HAP-1 (cell line): ENCODE data around the gene HSD11B1L.

ENCODE experiments used
- DNase-seq, 2 experiments: peaks; one replicate each; pipeline ENCODE4 v3.0.0-alpha.2; 2016 to 2020; ENCODE audit warnings: low spot score in 2 of 2
- H3K27me3 ChIP-seq: fragments of 250-450 bp; sonication (Bioruptor Pico); 2 replicates; pipeline ENCODE4 v1.5.1; 2020; ENCODE audit warnings: low read depth, mild to moderate bottlenecking, moderate library complexity
- H3K36me3 ChIP-seq: fragments of 250-450 bp; sonication (Bioruptor Pico); replicated peaks from 2 replicates; pipeline ENCODE4 v1.5.1; 2020; ENCODE audit warnings: mild to moderate bottlenecking
- H3K4me1 ChIP-seq: fragments of 250-450 bp; sonication (Bioruptor Pico); 2 replicates; pipeline ENCODE4 v1.5.1; 2020; ENCODE audit warnings: mild to moderate bottlenecking
- H3K4me3 ChIP-seq: fragments of 250-450 bp; sonication (Bioruptor Pico); 2 replicates; pipeline ENCODE4 v1.5.1; 2020; ENCODE audit warnings: mild to moderate bottlenecking, moderate library complexity
- H3K9me3 ChIP-seq: fragments of 250-450 bp; sonication (Bioruptor Pico); 2 replicates; pipeline ENCODE4 v1.5.1; 2020; ENCODE audit warnings: mild to moderate bottlenecking, moderate library complexity
- in situ Hi-C: fragments of 300-500 bp; cut with MboI; formaldehyde crosslinking; loops from 3 replicates; pipeline ENCODE4 v1.14.3; 2020; ENCODE audit warnings: low sequenced_read_pairs, inconsistent platforms, mixed read lengths

The HSD11B1L gene

GRCh38 chr19:5651361-5651760, 29.5 kb upstream of the HSD11B1L start:
- in situ Hi-C loops = no loop called here
- no peaks in the 10 kb centered on the region for H3K9me3 ChIP-seq
- peaks cover 91% of the 10 kb centered on the region for H3K36me3 ChIP-seq
- H3K4me3 ChIP-seq = no peak overlapping the region
- H3K27me3 ChIP-seq = no peaks in the 10 kb centered on the region
- H3K4me1 ChIP-seq = no peaks in the 10 kb centered on the region
- no peak for DNase-seq

- no peaks in the 10 kb centered on the region for H3K4me1 ChIP-seq
- DNase-seq = no peak
- H3K9me3 ChIP-seq = no peaks in the 10 kb centered on the region
- H3K4me3 ChIP-seq = no peak overlapping the region
- H3K27me3 ChIP-seq = no peaks in the 10 kb centered on the region
- H3K36me3 ChIP-seq = peaks cover 91% of the 10 kb centered on the region
- in situ Hi-C loops = no loop called here
These were observed 28.6 kb upstream of the HSD11B1L start for GRCh38 chr19:5652261-5652660.

GRCh38 chr19:5654931-5655330, 25.9 kb upstream of the HSD11B1L start:
- in situ Hi-C loops = no loop called here
- no peak overlapping the region for H3K4me3 ChIP-seq
- DNase-seq = no peak
- no peaks in the 10 kb centered on the region for H3K27me3 ChIP-seq
- H3K4me1 ChIP-seq = no peaks in the 10 kb centered on the region
- no peaks in the 10 kb centered on the region for H3K9me3 ChIP-seq
- peaks cover 96% of the 10 kb centered on the region for H3K36me3 ChIP-seq

GRCh38 chr19:5655412-5655811, 25.4 kb upstream of the HSD11B1L start:
- H3K27me3 ChIP-seq = no peaks in the 10 kb centered on the region
- in situ Hi-C loops = no loop called here
- H3K9me3 ChIP-seq = no peaks in the 10 kb centered on the region
- H3K4me3 ChIP-seq = no peak overlapping the region
- H3K36me3 ChIP-seq = peaks cover 93% of the 10 kb centered on the region
- DNase-seq = no peak
- no peaks in the 10 kb centered on the region for H3K4me1 ChIP-seq

GRCh38 chr19:5661483-5661882, 19.3 kb upstream of the HSD11B1L start:
- H3K27me3 ChIP-seq = no peaks in the 10 kb centered on the region
- DNase-seq = no peak
- no peak overlapping the region for H3K4me3 ChIP-seq
- in situ Hi-C loops = no loop called here
- H3K9me3 ChIP-seq = no peaks in the 10 kb centered on the region
- H3K36me3 ChIP-seq = peaks cover 89% of the 10 kb centered on the region
- H3K4me1 ChIP-seq = no peaks in the 10 kb centered on the region

- in situ Hi-C loops = no loop called here
These were observed 16.9 kb upstream of the HSD11B1L start for GRCh38 chr19:5663904-5664303.

GRCh38 chr19:5664515-5664914, 16.3 kb upstream of the HSD11B1L start:
- Histone ChIP-seq H3K4me1 (no peaks in the 10 kb centered on the region), H3K27me3 (no peaks in the 10 kb centered on the region), H3K36me3 (peaks cover 88% of the 10 kb centered on the region), H3K9me3 (no peaks in the 10 kb centered on the region), H3K4me3 (no peak overlapping the region)
- no peak for DNase-seq
- in situ Hi-C loops = no loop called here

More at GRCh38 chr19:5663904-5664303, 16.9 kb upstream of the HSD11B1L start:
- Histone ChIP-seq H3K27me3 (no peaks in the 10 kb centered on the region), H3K9me3 (no peaks in the 10 kb centered on the region), H3K4me1 (no peaks in the 10 kb centered on the region), H3K36me3 (peaks cover 88% of the 10 kb centered on the region), H3K4me3 (no peak overlapping the region)
- no peak for DNase-seq

GRCh38 chr19:5665781-5666513, 14.9 kb upstream of the HSD11B1L start:
- in situ Hi-C loops = no loop called here
- H3K9me3 ChIP-seq = no peaks in the 10 kb centered on the region
- no peak for DNase-seq
- H3K4me3 ChIP-seq = no peak overlapping the region
- peaks cover 84% of the 10 kb centered on the region for H3K36me3 ChIP-seq
- no peaks in the 10 kb centered on the region for H3K27me3 ChIP-seq
- H3K4me1 ChIP-seq = no peaks in the 10 kb centered on the region

- Histone ChIP-seq H3K27me3 (no peaks in the 10 kb centered on the region), H3K4me1 (no peaks in the 10 kb centered on the region), H3K9me3 (no peaks in the 10 kb centered on the region), H3K36me3 (peaks cover 81% of the 10 kb centered on the region), H3K4me3 (no peak overlapping the region)
- DNase-seq = no peak
- in situ Hi-C loops = no loop called here
These were observed 13.8 kb upstream of the HSD11B1L start for GRCh38 chr19:5666921-5667610.

- in situ Hi-C loops = no loop called here
- no peak for DNase-seq
- Histone ChIP-seq H3K36me3 (peaks cover 76% of the 10 kb centered on the region), H3K4me1 (no peaks in the 10 kb centered on the region), H3K9me3 (no peaks in the 10 kb centered on the region), H3K27me3 (no peaks in the 10 kb centered on the region), H3K4me3 (no peak overlapping the region)
These were observed 13.0 kb upstream of the HSD11B1L start for GRCh38 chr19:5667751-5668271.

GRCh38 chr19:5669212-5669611, 11.6 kb upstream of the HSD11B1L start:
- Histone ChIP-seq H3K36me3 (peaks cover 62% of the 10 kb centered on the region), H3K4me1 (no peaks in the 10 kb centered on the region), H3K27me3 (no peaks in the 10 kb centered on the region), H3K4me3 (no peak overlapping the region), H3K9me3 (no peaks in the 10 kb centered on the region)
- no peak for DNase-seq
- in situ Hi-C loops = no loop called here

GRCh38 chr19:5671600-5671999, 9.2 kb upstream of the HSD11B1L start:
- in situ Hi-C loops = no loop called here
- no peak for DNase-seq
- Histone ChIP-seq H3K4me1 (no peaks in the 10 kb centered on the region), H3K36me3 (peaks cover 39% of the 10 kb centered on the region), H3K9me3 (no peaks in the 10 kb centered on the region), H3K27me3 (no peaks in the 10 kb centered on the region), H3K4me3 (no peak overlapping the region)

GRCh38 chr19:5672708-5673459, 7.9 kb upstream of the HSD11B1L start:
- in situ Hi-C loops = no loop called here
- no peaks in the 10 kb centered on the region for H3K4me1 ChIP-seq
- peaks cover 26% of the 10 kb centered on the region for H3K36me3 ChIP-seq
- no peak overlapping the region for H3K4me3 ChIP-seq
- H3K27me3 ChIP-seq = no peaks in the 10 kb centered on the region
- H3K9me3 ChIP-seq = no peaks in the 10 kb centered on the region
- no peak for DNase-seq

- Histone ChIP-seq H3K9me3 (no peaks in the 10 kb centered on the region), H3K4me3 (no peak overlapping the region), H3K36me3 (peaks cover 24% of the 10 kb centered on the region), H3K4me1 (no peaks in the 10 kb centered on the region), H3K27me3 (no peaks in the 10 kb centered on the region)
- in situ Hi-C loops = no loop called here
- no peak for DNase-seq
These were observed 7.1 kb upstream of the HSD11B1L start for GRCh38 chr19:5673752-5674151.
